Measurements from ENCODE around the gene TLX1.

The TLX1 gene

DNA sequence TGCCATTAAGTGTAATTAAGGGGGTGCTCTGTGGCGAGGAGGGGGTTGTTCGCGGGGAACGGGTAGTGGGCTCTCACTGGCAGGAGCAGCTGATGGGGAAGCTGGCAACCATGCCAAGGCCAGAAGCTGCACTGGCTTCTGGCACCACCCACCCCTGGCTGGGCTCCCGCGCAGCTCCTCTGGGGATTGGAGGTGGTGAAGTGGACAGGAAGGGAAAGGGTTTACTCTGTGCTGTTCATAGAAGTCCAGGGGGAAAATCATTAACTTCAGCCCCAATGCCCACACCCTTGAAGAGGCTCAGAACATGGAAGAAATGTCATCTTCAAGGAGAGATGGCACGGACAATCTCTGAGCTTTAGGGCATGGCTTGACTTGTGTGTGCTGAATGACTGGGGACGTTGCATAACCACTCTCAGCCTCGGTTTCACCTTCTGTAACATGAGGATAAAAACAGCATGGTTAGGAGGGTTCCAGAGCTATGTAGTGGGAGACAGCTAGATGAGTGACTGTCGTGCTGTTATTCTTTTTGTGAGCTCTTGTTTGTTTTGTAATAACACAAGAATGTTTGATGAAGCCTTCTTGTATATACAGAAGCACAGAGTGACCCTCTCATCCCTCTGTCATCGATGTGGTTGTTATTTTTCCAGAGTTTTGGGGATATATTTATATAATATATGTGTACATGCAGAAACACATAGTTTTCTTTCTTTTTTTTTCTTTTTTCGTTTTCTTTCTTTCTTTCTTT, 39.4 kb upstream of the TLX1 start:
- no peak for TF ChIP-seq CTCF (IDR thresholded peaks at IDR 0.05; ENCODE audit: borderline replicate concordance, control extremely low read depth, extremely low read depth, insufficient read depth, missing control alignments)
- in situ Hi-C loops (cut with MboI; ENCODE audit: low sequenced_read_pairs, unreplicated experiment) = no loop called here
- no peak for DNase-seq (ENCODE audit: low spot score)

DNA sequence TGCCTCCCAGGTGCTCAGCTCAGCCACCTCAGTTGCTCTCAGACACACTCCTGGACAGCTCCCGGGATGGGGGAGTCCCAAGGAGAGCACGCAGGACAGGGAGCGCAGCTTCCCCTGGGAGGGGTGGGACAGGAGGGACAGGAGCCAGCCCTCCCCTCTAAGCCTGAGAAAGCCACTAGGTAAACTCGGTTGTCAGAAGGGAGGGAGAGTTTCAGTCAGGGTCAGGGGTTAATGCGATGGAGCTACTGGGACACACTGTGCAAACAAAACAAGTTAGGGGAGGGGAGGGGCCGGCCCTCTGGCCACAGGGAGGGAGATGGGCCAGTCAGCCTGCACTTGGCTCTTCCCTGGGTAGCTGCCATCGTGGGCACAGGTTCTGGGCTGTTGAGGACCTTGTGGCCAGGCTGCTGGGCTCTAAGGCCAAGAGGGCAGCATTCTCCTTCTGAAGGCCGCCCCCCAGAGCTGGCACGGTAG, 38.2 kb upstream of the TLX1 start:
- no peak for TF ChIP-seq CTCF (IDR thresholded peaks at IDR 0.05; ENCODE audit: borderline replicate concordance, control extremely low read depth, extremely low read depth, insufficient read depth, missing control alignments)
- in situ Hi-C loops (cut with MboI; ENCODE audit: low sequenced_read_pairs, unreplicated experiment) = no loop called here
- no peak for DNase-seq (ENCODE audit: low spot score)

- no peak for TF ChIP-seq CTCF (IDR thresholded peaks at IDR 0.05; ENCODE audit: borderline replicate concordance, control extremely low read depth, extremely low read depth, insufficient read depth, missing control alignments)
Observed at GRCh38 chr10:101094121-101094879, 36.8 kb upstream of the TLX1 start.

GRCh38 chr10:101095004-101095403, 36.1 kb upstream of the TLX1 start:
- no peak for TF ChIP-seq CTCF (IDR thresholded peaks at IDR 0.05; ENCODE audit: borderline replicate concordance, control extremely low read depth, extremely low read depth, insufficient read depth, missing control alignments)
- in situ Hi-C loops (cut with MboI; ENCODE audit: low sequenced_read_pairs, unreplicated experiment) = no loop called here
- no peak for DNase-seq (ENCODE audit: low spot score)

More at GRCh38 chr10:101094121-101094879, 36.8 kb upstream of the TLX1 start:
- in situ Hi-C loops (cut with MboI; ENCODE audit: low sequenced_read_pairs, unreplicated experiment) = no loop called here
- no peak for DNase-seq (ENCODE audit: low spot score)

DNA sequence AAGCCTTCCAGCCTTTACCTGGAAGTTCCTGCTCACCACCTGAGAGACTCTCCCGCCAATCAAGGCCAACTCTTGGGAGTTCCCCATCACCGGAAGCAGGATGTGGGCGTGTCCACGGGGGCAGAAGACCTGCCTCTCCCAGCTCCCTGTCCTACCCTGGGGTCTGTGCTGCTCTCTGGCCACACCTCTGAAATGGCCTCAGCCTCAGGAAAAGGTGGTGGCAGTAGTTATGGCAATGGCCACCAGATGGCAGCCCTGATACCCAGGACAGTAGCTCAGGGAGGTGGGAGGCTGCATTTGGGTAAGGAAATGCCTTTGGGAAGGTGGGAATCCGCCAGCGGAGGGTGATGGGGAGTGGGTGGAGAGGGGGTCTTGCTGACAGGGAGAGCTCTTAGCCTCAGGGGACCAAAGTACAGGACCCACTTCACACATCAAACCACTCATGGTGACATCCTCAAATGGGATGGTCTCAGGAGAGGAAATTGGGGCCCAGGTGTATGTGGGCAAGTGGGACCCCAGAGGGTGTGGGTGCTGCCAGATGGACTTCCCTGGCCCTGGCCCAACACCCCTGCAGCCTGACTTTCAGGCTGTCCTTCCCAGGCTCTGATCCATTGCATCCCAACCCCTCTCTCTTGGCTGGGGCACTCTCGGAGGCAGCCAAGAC, 35.4 kb upstream of the TLX1 start:
- in situ Hi-C loops (cut with MboI; ENCODE audit: low sequenced_read_pairs, unreplicated experiment) = no loop called here
- peak; percentile 88 for TF ChIP-seq CTCF (IDR thresholded peaks at IDR 0.05; ENCODE audit: borderline replicate concordance, control extremely low read depth, extremely low read depth, insufficient read depth, missing control alignments)
- DNase-seq (ENCODE audit: low spot score) = peak; percentile 88

DNA sequence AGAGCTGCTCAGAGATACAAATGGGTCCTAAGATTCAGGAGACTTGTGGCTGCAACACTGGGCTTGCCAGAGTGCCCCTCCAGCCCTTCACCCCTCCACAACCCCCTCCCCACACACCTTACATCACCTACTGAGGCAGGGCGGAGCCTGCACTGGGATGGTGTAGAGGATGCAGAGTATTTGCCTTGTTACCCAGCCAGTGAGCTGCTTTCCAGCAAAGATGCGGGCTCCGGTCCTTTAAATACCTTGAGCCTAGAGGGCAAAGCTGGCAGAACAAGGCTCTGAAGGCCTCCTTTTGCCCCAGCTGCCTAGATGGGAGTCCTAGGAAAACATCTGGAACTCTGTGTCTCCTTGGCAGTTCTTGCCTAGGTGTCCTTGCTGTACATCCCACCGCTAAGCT, 34.7 kb upstream of the TLX1 start:
- in situ Hi-C loops (cut with MboI; ENCODE audit: low sequenced_read_pairs, unreplicated experiment) = no loop called here
- TF ChIP-seq CTCF (IDR thresholded peaks at IDR 0.05; ENCODE audit: borderline replicate concordance, control extremely low read depth, extremely low read depth, insufficient read depth, missing control alignments) = no peak
- DNase-seq (ENCODE audit: low spot score) = no peak
